HS-27A (cell line): ENCODE results near the gene NOX5.

Experiments used
- DNase-seq: peaks from one replicate; pipeline ENCODE4 v3.0.0-alpha.2; 2012; ENCODE audit warnings: low read depth, missing footprints

Gene NOX5

DNA sequence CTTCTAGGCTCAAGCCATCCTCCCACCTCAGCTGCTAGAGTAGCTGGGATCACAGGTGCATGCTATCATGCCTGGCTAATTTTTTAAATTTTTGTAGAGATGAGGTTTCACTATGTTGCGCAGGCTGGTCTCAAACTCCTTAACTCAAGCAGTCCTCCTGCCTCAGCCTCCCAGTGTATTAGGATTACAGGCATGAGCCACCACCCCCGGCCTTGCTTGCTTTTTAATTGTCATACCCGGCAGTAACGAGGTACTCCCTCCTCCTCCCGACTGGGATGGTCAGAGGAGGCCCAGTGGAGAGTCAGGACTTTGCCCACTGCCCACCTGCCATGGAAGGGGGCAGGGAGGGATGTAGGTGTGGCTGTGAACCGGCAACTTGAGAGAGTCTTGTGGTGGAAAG lies 4.5 kb downstream of the NOX5 start:
- DNase-seq: no peak

- DNase-seq: no peak
Measured at GRCh38 chr15:69021895-69022294, 7.4 kb downstream of the NOX5 start.

- no peak for DNase-seq
Measured at GRCh38 chr15:69025320-69025719, 10.8 kb downstream of the NOX5 start.

- no peak for DNase-seq
Measured at GRCh38 chr15:69026355-69026754, 11.9 kb downstream of the NOX5 start.

DNA sequence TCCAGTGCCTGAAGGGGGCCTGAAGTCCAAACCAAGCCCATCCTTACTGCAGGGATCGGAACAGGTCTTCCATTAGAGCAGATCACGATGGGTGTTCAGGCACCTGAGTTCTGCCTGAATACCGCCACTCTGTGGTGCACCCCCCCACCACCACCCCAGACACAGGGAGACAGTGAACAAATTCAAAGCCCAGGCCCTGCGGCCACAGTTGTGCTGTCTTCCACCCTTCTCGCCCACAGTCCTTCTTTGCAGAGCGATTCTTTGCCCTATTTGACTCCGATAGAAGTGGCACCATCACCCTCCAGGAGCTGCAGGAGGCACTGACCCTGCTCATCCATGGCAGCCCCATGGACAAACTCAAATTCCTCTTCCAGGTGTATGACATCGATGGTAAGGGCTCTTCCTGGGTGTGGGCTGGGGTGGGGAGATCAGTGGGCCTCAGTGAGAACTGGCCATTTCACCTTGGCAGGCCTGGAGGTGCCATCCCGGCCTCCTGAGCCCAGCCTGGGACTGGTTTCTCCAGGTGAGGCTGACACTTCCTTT lies 13.6 kb downstream of the NOX5 start:
- DNase-seq: no peak

GRCh38 chr15:69031013-69032001 lies 16.8 kb downstream of the NOX5 start:
- DNase-seq: no peak

- DNase-seq: no peak
Measured at GRCh38 chr15:69032031-69032430, 17.5 kb downstream of the NOX5 start.

DNA sequence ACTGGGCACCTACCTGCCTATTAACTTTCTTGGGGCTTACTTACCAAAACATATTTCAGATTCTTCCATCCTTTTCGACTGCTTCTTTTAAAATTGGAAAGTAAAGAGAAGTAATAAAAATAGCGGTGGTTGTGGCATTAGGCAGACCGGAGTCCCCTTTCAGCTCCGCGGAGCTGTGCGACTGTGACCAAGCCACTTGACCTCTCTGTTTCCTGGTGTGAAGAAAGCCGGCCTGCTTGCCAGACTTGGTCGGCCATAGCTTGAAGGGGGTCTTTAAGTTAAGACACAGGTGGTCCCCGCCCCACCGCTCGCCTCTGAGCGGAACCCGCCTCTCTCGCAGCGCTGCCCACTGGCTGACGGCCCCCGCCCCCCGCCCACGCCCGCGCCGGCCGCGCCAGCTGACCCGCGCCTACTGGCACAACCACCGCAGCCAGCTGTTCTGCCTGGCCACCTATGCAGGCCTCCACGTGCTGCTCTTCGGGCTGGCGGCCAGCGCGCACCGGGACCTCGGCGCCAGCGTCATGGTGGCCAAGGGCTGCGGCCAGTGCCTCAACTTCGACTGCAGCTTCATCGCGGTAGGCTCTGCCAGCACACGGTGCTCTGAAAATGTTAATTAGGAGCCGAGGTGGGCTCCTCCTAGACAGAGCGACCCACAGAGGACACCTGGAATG lies 18.3 kb downstream of the NOX5 start:
- no peak for DNase-seq

GRCh38 chr15:69034352-69034751 lies 19.9 kb downstream of the NOX5 start:
- peak; percentile 82 for DNase-seq

DNA sequence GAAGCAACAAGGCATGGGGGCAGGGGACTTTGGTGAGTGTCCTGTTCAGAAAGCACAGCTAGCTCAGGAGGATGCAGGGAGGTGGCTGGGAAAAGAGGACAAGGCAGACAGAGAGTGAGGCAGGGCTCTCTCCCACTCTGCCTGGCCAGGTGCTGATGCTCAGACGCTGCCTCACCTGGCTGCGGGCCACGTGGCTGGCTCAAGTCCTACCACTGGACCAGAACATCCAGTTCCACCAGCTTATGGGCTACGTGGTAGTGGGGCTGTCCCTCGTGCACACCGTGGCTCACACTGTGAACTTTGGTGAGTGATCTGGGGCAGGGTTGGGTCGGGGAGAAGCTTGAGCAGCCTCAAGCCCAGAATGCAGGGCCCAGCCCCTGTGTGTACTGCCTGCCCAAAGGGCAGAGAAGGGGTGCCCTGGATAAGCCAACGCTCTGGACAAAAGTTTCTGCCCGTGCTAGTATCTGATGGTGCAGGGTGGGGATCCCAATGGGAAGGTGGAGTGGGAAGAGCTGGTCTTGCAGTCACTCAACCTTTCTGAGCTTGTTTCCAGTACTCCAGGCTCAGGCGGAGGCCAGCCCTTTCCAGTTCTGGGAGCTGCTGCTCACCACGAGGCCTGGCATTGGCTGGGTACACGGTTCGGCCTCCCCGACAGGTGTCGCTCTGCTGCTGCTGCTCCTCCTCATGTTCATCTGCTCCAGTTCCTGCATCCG lies 20.9 kb downstream of the NOX5 start:
- no peak for DNase-seq

GRCh38 chr15:69035918-69036258 lies 21.4 kb downstream of the NOX5 start:
- no peak for DNase-seq

- DNase-seq: no peak
Measured at GRCh38 chr15:69036826-69037225, 22.3 kb downstream of the NOX5 start.

GRCh38 chr15:69037482-69037881 lies 23.0 kb downstream of the NOX5 start:
- no peak for DNase-seq

DNA sequence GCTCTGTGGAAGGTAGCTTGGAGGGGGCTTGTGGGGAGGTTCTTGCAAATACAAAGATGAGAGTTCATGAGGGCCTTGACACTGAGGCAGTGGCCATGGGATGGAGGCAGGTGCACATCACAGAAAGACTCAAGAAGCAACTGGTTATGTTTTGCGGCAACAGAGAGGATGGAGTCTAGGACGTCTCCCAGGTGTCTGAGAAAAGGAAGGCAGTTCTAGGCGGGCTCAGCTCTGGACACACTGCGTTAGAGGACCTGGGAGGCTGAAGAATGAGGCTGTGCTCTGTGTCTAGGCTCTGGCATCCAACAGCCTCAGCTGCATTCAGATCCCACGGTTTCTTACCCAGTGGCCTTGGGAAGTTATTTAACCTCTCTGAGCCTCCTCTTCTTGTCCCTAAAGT lies 23.5 kb downstream of the NOX5 start:
- no peak for DNase-seq

- no peak for DNase-seq
Measured at GRCh38 chr15:69038508-69038907, 24.0 kb downstream of the NOX5 start.

DNA sequence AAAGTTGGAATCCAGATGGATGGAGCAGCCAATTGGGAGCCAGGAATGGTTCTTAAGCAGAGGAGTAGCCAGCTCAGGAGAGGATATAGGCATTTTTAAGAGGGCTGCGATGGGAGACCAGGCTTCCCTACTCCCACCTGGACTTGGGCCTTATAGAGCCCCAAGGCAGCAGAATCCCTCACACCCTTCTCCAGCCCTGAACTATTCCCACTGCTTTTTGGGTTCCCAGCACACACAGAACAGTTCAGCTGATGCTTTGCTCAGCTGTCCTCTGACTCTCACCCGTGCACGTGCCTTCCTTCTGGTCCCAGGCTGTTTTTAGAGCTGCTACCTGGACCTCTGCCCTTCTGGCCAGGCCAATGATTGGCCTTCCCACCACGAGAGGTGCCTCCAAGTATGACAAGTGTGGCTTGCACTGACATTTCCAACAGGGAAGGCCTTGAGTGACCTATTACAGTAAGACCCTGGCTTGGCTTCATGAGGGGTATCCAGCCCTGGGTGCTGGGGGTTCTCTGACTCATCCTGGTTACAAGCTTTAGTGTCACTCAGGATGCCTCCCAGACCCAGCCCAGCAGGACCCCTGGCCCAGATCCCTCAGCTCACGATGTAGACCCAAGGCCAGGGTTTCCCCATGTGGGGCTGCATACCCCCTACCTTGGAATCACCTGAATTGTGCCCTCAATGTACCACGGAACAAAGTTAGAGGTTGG lies 25.2 kb downstream of the NOX5 start:
- no peak for DNase-seq

- DNase-seq: no peak
Measured at GRCh38 chr15:69042531-69042930, 28.0 kb downstream of the NOX5 start.

DNA sequence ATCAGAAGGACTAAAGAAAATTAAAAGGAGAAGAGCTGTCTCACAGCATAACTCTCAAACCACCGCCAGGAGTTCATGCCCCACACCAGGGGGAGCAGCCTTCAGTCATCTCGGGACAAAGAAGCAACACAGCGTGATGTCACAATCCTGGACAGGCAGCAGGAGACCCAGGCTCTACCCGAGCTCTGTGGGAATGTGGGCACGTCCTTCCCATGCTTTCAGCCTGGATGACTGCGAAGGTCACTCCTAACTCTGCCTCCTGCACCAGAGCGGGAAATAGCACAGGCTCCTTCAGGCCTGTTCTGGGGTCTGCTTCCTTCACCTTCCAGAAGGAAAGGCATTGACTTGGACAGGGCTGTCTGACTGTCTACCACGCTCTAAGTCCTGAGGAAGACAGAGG lies 31.3 kb downstream of the NOX5 start:
- DNase-seq: no peak

DNA sequence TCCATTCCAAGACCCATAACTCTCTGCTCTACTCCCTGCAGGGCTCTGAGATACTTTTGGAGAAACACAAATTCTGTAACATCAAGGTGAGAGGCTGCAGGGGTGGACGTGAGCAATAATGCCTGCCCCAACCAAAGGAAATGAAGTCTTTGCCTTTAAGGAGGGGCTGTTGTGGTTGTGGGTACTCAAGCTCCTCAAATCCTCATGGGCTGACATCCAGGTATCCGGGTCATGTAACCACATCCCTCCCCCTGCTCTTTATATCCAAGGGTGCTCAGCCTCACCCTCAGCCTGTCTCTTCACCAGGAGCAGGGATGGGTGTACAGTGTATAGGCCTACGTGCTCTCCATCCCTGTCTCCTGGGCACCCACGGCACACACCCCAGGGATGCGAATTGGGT lies 32.3 kb downstream of the NOX5 start:
- DNase-seq: no peak

GRCh38 chr15:69049976-69050375 lies 35.5 kb downstream of the NOX5 start:
- DNase-seq: no peak

DNA sequence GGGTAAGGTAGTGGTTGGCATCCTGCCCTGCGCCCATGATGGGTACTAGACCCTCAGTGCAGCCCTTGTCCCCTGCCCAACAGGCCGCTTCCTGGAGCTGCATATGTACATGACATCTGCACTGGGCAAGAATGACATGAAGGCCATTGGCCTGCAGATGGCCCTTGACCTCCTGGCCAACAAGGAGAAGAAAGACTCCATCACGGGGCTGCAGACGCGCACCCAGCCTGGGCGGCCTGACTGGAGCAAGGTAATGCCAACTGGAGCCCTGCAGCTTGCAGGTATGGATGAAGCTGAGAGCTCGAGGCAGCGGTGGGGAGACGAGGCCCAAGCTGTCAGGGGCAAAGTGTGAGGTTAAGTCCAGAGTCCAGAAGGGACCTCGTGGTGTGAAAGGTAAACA lies 40.8 kb downstream of the NOX5 start:
- no peak for DNase-seq

GRCh38 chr15:69056365-69056764 lies 41.9 kb downstream of the NOX5 start:
- DNase-seq: no peak
